IPS-18a (cell line): ENCODE measurements around the gene THAP11.
"Not testable (repeated sequence)": the region's sequence is repeated elsewhere in the genome, so short reads cannot be mapped to it uniquely, and the experiment has no call there.

ENCODE experiments used
- H3K27ac ChIP-seq: one replicate; pipeline ENCODE4 v1.5.1; 2013; ENCODE audit warnings: low read length
- H3K27me3 ChIP-seq: one replicate; pipeline ENCODE4 v1.6.1; 2013; ENCODE audit warnings: mild to moderate bottlenecking, low read length; ENCODE audit not compliant: control insufficient read depth, insufficient read depth
- H3K36me3 ChIP-seq: one replicate; pipeline ENCODE4 v1.6.1; 2013; ENCODE audit warnings: low read depth, low read length; ENCODE audit not compliant: control insufficient read depth
- H3K4me1 ChIP-seq: one replicate; pipeline ENCODE4 v1.6.1; 2013; ENCODE audit warnings: low read depth, low read length; ENCODE audit not compliant: control insufficient read depth
- H3K4me3 ChIP-seq: one replicate; pipeline ENCODE4 v1.5.1; 2013; ENCODE audit warnings: low read length
- H3K9ac ChIP-seq: one replicate; pipeline ENCODE4 v1.6.1; 2013; ENCODE audit warnings: mild to moderate bottlenecking, low read length, moderate library complexity
- H3K9me3 ChIP-seq: one replicate; pipeline ENCODE4 v1.6.1; 2013; ENCODE audit warnings: low read depth, low read length; ENCODE audit not compliant: control insufficient read depth

THAP11 gene

DNA sequence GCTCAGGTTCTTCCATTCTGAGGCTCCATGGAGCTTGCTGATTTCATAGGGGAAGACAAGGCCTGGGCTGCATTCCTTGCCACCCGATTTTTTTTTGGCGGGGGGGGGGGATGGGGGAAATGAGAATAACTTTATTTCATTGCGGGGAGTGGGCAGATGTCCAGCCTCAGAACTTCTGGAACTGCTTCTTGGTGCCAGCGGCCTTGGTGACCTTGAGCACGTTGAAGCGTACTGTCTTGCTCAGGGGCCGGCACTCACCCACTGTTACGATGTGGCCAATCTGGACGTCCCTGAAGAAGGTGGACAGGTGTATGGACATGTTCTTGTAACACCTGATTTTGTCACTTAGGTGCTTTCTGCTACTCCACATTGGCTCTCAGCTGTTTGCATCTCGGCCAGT, 13.7 kb downstream of the THAP11 start:
- no peak overlapping the region for H3K27ac ChIP-seq
- no peaks in the 10 kb centered on the region for H3K27me3 ChIP-seq
- H3K9me3 ChIP-seq = no peaks in the 10 kb centered on the region
- peaks cover 8% of the 10 kb centered on the region for H3K36me3 ChIP-seq
- peaks cover 20% of the 10 kb centered on the region for H3K4me1 ChIP-seq
- no peak overlapping the region for H3K4me3 ChIP-seq
- H3K9ac ChIP-seq = no peak overlapping the region

DNA sequence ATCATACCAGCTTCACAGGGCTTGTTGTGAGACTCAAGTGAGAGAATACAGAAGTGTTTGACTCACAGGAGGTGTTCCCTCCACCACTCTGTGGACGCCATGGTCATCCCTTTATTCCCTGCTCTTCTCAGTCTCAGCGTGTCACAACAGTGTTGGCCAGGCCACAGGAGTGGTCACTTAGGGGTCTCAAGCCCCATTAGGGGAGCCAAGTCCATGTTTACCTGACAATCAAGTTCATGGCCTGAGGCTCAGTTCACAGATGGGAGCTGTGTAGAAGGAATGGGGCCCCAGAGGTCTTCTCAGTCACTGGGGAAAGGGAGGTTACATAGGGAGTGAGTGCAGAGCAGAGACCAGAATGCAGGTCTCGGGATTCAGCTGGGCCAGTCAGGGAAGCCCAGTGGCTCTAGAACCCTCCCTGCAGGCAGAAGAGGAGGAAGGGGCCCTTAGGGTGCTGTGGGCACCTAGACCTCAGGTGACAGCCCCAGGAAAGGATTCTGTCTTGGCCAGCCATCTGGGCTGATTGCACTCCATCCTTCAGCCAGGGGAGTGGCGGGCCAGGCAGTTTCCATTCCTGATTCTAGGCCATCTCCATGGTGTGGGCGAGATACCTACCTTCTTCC, 14.9 kb downstream of the THAP11 start:
- H3K9ac ChIP-seq = peak overlapping the region; percentile 64
- H3K36me3 ChIP-seq = peaks cover 10% of the 10 kb centered on the region
- H3K4me1 ChIP-seq = peaks cover 20% of the 10 kb centered on the region
- no peaks in the 10 kb centered on the region for H3K9me3 ChIP-seq
- peak overlapping the region; percentile 74 for H3K27ac ChIP-seq
- no peaks in the 10 kb centered on the region for H3K27me3 ChIP-seq
- peak overlapping the region; percentile 31 for H3K4me3 ChIP-seq

DNA sequence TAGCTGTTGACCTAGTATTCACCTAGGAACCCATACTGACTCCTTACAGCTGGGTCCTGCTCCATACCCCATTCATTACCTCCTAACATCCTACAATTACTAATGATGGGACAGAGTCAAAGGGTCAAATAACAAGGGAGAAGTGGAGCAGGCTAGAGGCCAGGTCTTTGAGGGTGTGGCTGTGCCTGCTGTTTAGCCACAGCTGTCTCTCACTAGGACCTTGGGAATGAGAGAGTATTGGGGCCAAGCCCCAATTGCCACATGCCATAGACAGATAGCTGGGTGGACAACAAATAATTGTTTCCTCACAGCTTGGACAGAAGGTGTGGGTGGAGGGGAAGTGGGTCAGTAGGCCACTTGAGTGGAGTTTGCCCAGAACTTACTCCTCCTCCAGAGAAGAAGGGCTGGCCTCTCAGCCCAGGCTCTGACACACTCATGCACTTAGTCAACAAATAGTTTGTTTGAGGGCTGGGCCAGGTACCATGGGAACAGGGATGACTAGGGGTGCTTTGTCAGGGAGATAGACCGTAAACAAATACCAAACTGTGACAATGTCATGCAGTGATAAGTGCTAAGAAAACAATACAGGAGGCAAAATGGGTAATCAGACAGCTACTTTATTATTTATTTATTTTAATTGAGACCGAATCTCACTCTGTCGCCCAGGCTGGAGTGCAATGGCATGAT, 15.6 kb downstream of the THAP11 start:
- Histone ChIP-seq H3K27ac (peak overlapping the region; percentile 84), H3K36me3 (peaks cover 8% of the 10 kb centered on the region), H3K9me3 (no peaks in the 10 kb centered on the region), H3K4me1 (peaks cover 20% of the 10 kb centered on the region), H3K9ac (peak overlapping the region; percentile 64), H3K27me3 (no peaks in the 10 kb centered on the region), H3K4me3 (peak overlapping the region; percentile 31)

DNA sequence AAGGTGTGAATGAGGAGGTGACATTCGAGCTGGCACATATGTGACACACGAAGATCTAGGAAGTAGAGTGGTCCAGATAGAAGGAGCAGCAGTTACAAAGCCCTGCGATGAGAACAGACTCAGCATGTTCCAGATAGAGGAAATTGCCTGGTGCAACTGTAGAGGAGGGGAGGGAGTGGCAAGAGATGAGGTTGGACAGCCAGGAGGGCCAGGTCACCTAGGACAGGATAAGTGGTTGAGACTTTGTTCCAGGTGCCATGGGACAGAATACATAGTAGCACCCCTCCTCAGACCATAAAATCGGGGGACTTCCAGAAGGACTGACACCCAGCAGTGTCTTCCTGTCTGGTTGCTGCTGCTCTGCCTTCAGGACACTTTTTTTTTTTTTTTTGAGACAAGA, 16.4 kb downstream of the THAP11 start:
- Histone ChIP-seq H3K4me3 (peak overlapping the region; percentile 26), H3K27me3 (no peaks in the 10 kb centered on the region), H3K27ac (peak overlapping the region; percentile 84), H3K9me3 (no peaks in the 10 kb centered on the region), H3K4me1 (peaks cover 20% of the 10 kb centered on the region), H3K9ac (peak overlapping the region; percentile 60), H3K36me3 (peaks cover 8% of the 10 kb centered on the region)

DNA sequence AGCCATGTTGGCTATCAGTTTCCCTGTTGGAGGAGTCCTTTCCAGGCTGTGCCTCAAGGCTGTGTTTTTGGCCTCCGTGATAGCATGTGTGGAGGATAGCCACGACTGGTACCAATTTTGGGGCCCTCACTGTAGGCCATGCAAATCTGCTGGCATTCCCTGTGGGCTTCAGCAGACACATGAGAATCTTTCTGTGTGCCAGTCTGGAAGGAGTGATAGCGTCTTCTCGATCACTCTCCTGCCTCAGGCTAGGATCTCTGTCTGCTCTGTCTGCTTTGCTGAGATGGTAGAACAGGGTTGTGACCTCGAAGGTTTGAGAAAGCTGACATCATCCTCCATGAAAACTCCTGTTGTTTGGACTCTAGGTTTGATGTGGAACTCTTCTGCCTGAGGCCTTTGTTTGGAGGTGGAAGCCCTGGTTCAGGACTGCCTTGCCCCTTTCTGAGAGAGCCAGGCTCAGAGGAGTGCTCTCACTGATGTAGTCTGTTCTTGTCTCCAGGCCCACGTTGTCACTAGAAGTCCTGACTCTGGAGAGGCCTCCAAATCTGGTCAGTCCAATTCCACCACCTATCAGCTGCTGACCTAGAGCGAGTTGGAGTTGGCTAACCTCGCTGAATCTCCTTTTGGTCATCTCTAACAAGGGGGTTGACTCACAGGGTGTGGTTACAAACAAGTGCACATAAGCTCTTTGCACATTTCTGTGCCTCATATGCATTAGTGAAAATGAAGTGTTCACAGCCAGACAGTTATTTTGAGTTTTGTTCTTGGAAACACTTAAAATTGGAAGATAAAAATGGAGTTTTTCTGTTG, 18.7 kb downstream of the THAP11 start:
- Histone ChIP-seq H3K9me3 (no peaks in the 10 kb centered on the region), H3K36me3 (peaks cover 13% of the 10 kb centered on the region), H3K4me1 (peaks cover 20% of the 10 kb centered on the region), H3K9ac (no peak overlapping the region), H3K4me3 (no peak overlapping the region), H3K27ac (no peak overlapping the region), H3K27me3 (no peaks in the 10 kb centered on the region)

DNA sequence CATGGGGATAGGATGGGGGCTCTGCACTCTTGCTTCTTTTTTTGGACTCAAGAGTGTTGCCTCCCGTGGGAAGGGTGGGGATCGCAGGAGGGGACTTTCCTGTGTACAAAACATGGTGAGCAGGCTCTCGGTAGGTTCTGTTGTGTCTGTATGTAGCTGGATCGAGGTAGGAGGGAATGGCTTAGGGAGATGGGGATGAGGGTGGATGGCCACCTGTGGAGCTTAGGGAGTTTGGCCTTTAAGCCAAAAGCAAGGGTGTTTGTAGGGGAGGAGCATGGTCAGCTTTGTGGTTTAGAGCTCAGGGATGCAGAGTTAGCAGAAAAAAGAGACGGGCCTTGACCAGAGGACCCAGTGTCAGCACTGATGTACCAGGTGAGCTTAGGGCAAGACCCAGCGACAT, 19.8 kb downstream of the THAP11 start:
- no peaks in the 10 kb centered on the region for H3K27me3 ChIP-seq
- no peak overlapping the region for H3K9ac ChIP-seq
- no peak overlapping the region for H3K27ac ChIP-seq
- H3K36me3 ChIP-seq = peaks cover 13% of the 10 kb centered on the region
- peaks cover 16% of the 10 kb centered on the region for H3K4me1 ChIP-seq
- H3K9me3 ChIP-seq = no peaks in the 10 kb centered on the region
- H3K4me3 ChIP-seq = no peak overlapping the region

DNA sequence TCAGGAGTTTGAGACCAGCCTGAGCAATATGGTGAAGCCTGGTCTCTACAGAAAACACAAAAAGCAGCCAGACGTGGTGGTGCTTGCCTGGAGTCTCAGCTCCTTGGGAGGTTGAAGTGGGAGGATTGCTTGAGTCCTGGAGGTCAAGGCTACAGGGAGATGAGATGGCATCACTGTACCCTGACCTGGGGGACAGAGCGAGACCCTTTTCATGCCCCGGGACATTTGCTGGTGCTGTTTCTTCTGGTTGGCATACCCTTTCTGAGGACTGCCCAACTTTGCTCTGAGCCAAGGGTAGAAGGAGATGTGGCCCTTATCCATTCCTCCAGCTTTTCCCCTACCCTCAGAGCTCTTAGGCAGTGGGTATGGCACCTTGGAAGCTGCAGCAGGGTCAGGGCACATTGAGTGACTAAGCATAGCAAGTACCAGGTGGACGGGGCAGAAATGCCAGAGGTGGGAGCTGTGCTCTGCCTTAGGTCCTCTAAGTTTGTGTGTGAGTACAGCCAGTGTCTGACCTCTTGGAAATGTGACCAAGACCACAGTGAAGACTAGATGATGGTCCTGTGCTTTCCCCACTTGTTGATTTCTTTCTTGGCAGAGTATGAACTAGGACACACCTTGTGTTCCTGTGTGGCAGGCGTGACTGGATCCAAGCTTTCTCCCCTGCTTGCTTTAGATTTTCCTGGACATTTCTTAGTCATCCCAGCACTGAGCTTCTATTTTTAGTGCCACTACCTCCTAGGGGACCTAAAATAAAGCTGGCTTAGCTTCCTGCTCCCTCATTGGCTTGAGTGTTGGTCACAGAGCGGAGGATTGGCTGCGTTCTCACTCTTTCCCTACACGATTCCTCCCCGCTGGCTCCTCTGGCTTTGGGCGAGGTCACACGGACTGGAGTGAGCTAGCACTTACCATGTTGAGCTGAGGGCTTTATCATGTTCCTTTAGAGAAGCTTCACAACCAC, 20.8 kb downstream of the THAP11 start:
- Histone ChIP-seq H3K9ac (no peak overlapping the region), H3K27ac (no peak overlapping the region)

DNA sequence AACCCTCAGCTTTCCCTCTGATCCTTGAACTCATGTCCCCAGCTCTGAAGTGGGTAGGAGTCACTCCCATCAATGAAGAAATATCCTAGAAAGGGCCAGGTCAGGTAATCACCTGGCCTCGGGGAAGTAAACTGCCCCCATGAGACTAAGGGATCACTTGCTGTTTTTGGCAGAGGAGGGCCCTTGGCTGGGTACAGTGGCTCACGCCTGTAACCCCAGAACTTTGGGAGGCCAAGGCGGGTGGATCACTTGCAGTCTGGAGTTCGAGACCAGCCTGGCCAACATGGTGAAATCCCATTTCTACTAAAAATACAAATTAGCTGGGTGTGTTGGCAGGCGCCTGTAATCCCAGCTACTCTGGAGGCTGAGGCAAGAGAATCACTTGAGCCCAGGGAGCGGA, 21.9 kb downstream of the THAP11 start:
- not testable (repeated sequence) for H3K9ac ChIP-seq, H3K4me1 ChIP-seq, H3K27me3 ChIP-seq, H3K4me3 ChIP-seq, H3K9me3 ChIP-seq, H3K27ac ChIP-seq
- H3K36me3 ChIP-seq = peaks cover 26% of the 10 kb centered on the region

More for the DNA sequence above, 20.8 kb downstream of the THAP11 start:
- Histone ChIP-seq H3K4me3 (no peak overlapping the region), H3K4me1 (peaks cover 6% of the 10 kb centered on the region), H3K36me3 (peaks cover 20% of the 10 kb centered on the region), H3K27me3 (no peaks in the 10 kb centered on the region), H3K9me3 (no peaks in the 10 kb centered on the region)

DNA sequence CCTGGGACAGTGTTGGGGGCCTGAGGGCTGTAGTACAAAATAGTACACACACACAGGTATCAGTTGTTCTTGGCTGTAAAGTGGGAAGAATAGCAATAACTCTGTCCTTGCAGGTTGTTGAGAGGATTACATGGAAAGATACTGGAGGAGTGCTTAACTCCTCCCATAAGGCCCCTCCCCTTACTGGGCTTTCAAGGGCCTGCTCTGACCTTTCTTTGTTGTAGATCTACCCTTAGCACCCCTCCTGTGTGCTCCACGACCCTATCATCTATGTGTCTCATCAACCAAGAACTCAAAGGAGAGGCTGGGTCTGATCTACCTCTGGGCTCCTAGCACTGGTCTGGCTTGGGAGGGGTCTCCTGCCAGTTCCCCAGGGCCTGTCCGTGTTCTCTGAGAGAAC, 22.5 kb downstream of the THAP11 start:
- Histone ChIP-seq H3K36me3 (peaks cover 27% of the 10 kb centered on the region), H3K4me1 (no peaks in the 10 kb centered on the region), H3K9me3 (no peaks in the 10 kb centered on the region), H3K9ac (no peak overlapping the region), H3K27ac (no peak overlapping the region), H3K4me3 (no peak overlapping the region), H3K27me3 (no peaks in the 10 kb centered on the region)

DNA sequence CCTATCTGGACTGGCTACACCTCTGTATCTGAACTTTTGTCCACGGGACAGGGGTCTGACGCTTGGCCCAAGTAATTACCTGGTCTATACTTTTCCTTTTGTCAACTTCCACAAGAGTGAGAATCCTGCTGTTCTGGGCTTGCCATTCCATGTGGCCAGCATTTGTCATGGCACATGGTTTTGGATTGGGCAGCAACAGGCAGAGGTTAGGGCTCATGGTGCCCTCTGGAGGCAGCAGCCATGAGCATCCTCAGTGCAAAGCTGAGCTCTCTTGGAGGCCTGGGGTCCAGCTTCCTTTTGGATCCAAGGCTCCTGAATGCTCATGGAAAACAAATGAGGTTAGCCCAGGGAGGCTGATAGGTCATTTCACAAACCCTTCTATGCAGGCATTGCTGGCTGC, 23.2 kb downstream of the THAP11 start:
- Histone ChIP-seq H3K9me3 (no peaks in the 10 kb centered on the region), H3K4me1 (no peaks in the 10 kb centered on the region), H3K9ac (no peak overlapping the region), H3K27ac (no peak overlapping the region), H3K27me3 (no peaks in the 10 kb centered on the region), H3K36me3 (peaks cover 35% of the 10 kb centered on the region), H3K4me3 (no peak overlapping the region)

DNA sequence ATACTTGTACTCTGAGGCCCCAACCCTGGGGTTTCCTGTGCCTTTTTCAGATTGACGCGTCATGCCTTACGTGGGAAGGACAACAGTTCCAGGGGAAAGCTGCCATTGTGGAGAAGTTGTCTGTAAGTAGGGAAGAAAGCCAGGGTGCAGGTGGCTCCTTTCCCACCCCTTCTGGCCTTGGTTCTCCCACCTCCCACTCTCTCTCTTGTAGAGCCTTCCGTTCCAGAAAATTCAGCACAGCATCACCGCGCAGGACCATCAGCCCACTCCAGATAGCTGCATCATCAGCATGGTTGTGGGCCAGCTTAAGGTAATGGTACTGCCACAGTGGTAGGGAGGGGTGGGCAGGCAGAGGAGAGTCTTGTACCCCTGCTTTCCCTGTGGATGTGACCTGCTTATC, 26.2 kb downstream of the THAP11 start:
- no peaks in the 10 kb centered on the region for H3K4me1 ChIP-seq
- H3K27me3 ChIP-seq = no peaks in the 10 kb centered on the region
- peaks cover 32% of the 10 kb centered on the region for H3K36me3 ChIP-seq
- H3K9me3 ChIP-seq = no peaks in the 10 kb centered on the region
- H3K4me3 ChIP-seq = no peak overlapping the region
- H3K27ac ChIP-seq = no peak overlapping the region
- H3K9ac ChIP-seq = no peak overlapping the region
